ENCODE data around the gene ARHGAP27. TPM values are rescaled to one million over a fixed set of nuclear protein-coding genes. Genes with fewer than 3 reads are reported as not detected.
A peak's percentile ranks its signal among the peaks of the same experiment; 100 is the strongest.

Gene ARHGAP27
- total and polyA plus RNA-seq, 2 of the 13 experiments (the other 11 are each of a cell fraction or from before 2014, with no cell fraction given), result 15.5 to 18.9 TPM

DNA sequence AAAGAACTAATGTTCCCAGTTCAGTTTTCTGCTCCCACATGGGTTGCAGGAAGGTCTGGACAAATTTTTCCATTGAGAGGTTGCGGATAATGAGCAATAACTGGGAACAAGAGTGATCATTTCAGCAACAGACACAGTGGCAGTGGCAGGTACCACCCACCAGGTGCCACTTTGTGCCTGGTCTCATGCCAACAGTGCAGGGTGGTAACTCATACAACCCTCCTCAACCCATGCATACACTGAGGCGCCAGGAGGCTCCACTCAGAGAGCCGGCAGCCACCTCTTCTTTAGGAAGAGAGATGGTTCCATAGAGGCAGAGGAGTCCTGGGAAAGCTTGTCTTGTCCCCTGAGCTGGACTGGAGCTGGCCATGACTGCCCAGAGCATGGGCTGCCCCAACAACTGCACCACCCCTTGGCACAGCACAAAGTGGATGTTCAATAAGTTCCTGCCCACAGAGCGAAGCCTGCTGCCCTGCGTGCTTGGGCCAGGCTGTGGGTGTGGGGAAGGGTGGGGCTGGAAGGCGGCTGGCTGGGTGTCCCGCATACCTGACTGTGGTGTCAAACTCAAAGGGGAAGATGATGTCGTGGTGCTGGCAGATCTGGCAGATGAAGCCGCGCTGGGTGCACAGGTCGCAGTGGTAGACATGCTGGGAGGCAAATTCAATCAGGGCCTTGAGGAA lies 6.4 kb upstream of the ARHGAP27 start:
- in situ Hi-C loops (cut with HindIII; ENCODE audit: extremely low pct_ligation_motif_present, low pct_unique_long_range_greater_than_20kb), result no loop called here
- BruUV-seq (replicated peaks), result no TSS peak
- intact Hi-C loops (cut with micrococcal nuclease; ENCODE audit: unreplicated experiment), result no loop called here
- no peak overlapping the region for H3K9ac ChIP-seq (ENCODE audit: insufficient read depth, low read depth, low read length)
- ATAC-seq (no peak), DNase-seq (ENCODE audit: low spot score) (no peak), FAIRE-seq (no peak)
- TF ChIP-seq HNRNPL (IDR thresholded peaks at IDR 0.05; ENCODE audit: low read depth, low read length) (0 out of 2 replicates have a peak, but pooled peaks have one; percentile 41), CREM (IDR thresholded peaks at IDR 0.05) (no peak), CREM (CRISPR knock-in tag; IDR thresholded peaks at IDR 0.05) (no peak)
- peaks cover 14% of the 10 kb centered on the region for H3K4me1 ChIP-seq (ENCODE audit: insufficient read depth, low read length)
- no peak overlapping the region for H2AFZ ChIP-seq (ENCODE audit: low read length)
- H3K9me3 ChIP-seq (ENCODE audit: low read length), result no peaks in the 10 kb centered on the region
- no peaks in the 10 kb centered on the region for H3K36me3 ChIP-seq (replicated peaks in 1 of 2; ENCODE audit: control insufficient read depth in 1 of 2, insufficient read depth in 2 of 2, low read length in 2 of 2)
- POLR2A ChIA-PET, result no interaction called here
- H3K4me2 ChIP-seq (ENCODE audit: low read depth, low read length), result no peak overlapping the region
- no peaks in the 10 kb centered on the region for H3K27me3 ChIP-seq (ENCODE audit: control insufficient read depth in 1 of 2, insufficient read depth in 2 of 2, low read length in 2 of 2)
- H3K4me3 ChIP-seq (replicated peaks in 1 of 3; ENCODE audit: insufficient read depth in 1 of 3, low read depth in 2 of 3, low read length in 3 of 3), result no peak overlapping the region
- no peaks in the 10 kb centered on the region for H3K79me2 ChIP-seq (ENCODE audit: insufficient read depth, low read length)
- H3K27ac ChIP-seq (ENCODE audit: extremely low read length, insufficient read depth, low read length), result no peak overlapping the region
- H4K20me1 ChIP-seq (ENCODE audit: insufficient read depth, low read length), result no peaks in the 10 kb centered on the region
- WGBS (ENCODE audit: low lambda C conversion rate), result 93% methylated on average over 10 of the region's 11 CpGs
- CTCF ChIA-PET (ENCODE audit: low intra/inter-chr PET ratio, low total read pairs), result no interaction called here

- Histone ChIP-seq H3K9me3 (ENCODE audit: low read length) (no peaks in the 10 kb centered on the region), H3K4me2 (ENCODE audit: low read depth, low read length) (no peak overlapping the region), H3K36me3 (replicated peaks in 1 of 2; ENCODE audit: control insufficient read depth in 1 of 2, insufficient read depth in 2 of 2, low read length in 2 of 2) (no peaks in the 10 kb centered on the region), H3K9ac (ENCODE audit: insufficient read depth, low read depth, low read length) (no peak overlapping the region), H3K4me1 (ENCODE audit: insufficient read depth, low read length) (peaks cover 14% of the 10 kb centered on the region), H3K27me3 (ENCODE audit: control insufficient read depth in 1 of 2, insufficient read depth in 2 of 2, low read length in 2 of 2) (peaks cover 0 to 6% of the 10 kb centered on the region in 2 experiments; a peak in 1 of 5 replicates), H2AFZ (ENCODE audit: low read length) (no peak overlapping the region), H4K20me1 (ENCODE audit: insufficient read depth, low read length) (no peaks in the 10 kb centered on the region), H3K27ac (ENCODE audit: extremely low read length, insufficient read depth, low read length) (no peak overlapping the region), H3K4me3 (replicated peaks in 1 of 3; ENCODE audit: insufficient read depth in 1 of 3, low read depth in 2 of 3, low read length in 3 of 3) (no peak overlapping the region), H3K79me2 (ENCODE audit: insufficient read depth, low read length) (no peaks in the 10 kb centered on the region)
- ChIA-PET POLR2A (no interaction called here), CTCF (ENCODE audit: low intra/inter-chr PET ratio, low total read pairs) (no interaction called here)
- no peak for ATAC-seq
- 92% methylated on average over 17 of the region's 30 CpGs for WGBS (ENCODE audit: low lambda C conversion rate)
- DNase-seq (ENCODE audit: low spot score), result no peak
- in situ Hi-C loops (cut with HindIII; ENCODE audit: extremely low pct_ligation_motif_present, low pct_unique_long_range_greater_than_20kb), result no loop called here
- BruUV-seq (replicated peaks), result no TSS peak
- no peak for FAIRE-seq
- intact Hi-C loops (cut with micrococcal nuclease; ENCODE audit: unreplicated experiment), result no loop called here
- TF ChIP-seq TIGD3 (CRISPR knock-in tag; IDR thresholded peaks at IDR 0.05; ENCODE audit: borderline replicate concordance) (no peak), CHCHD3 (CRISPR knock-in tag; IDR thresholded peaks at IDR 0.05) (no peak), AFF4 (CRISPR knock-in tag; IDR thresholded peaks at IDR 0.05) (no peak), ATF7-NPFF (CRISPR knock-in tag; IDR thresholded peaks at IDR 0.05; ENCODE audit: low read depth) (no peak), FOXJ3 (CRISPR knock-in tag; IDR thresholded peaks at IDR 0.05; ENCODE audit: borderline replicate concordance) (no peak), ATF4 (CRISPR knock-in tag; IDR thresholded peaks at IDR 0.05) (no peak), ZNF546 (CRISPR knock-in tag; conservative IDR thresholded peaks at IDR 0.05) (no peak)
Measured at GRCh38 chr17:45437465-45438283, 5.0 kb upstream of the ARHGAP27 start.

Measured in HepG2 (cell line).